HepG2 (cell line): ENCODE measurements around the gene ZNF211. TPM values are rescaled to one million over a fixed set of nuclear protein-coding genes. Genes with fewer than 3 reads are reported as not detected.

ENCODE experiments used
- ARID4A ChIP-seq: sonication (generic); formaldehyde crosslinking; IDR thresholded peaks from 2 replicates; pipeline ENCODE4 v1.5.0; 2020; ENCODE audit warnings: mild to moderate bottlenecking, missing genetic modification reagents, borderline replicate concordance
- ATF7 ChIP-seq, 2 experiments: fragments of 450-650 bp in 1 of 2; sonication (generic) in 1 of 2; formaldehyde crosslinking in 1 of 2; IDR thresholded peaks; 2 replicates each; pipeline versions ENCODE4 v1.4.0 to v1.6.1; 2016 to 2020; ENCODE audit warnings: antibody characterized with exemption in 1 of 2, mild to moderate bottlenecking in 1 of 2, missing genetic modification reagents in 1 of 2
- IKZF1 ChIP-seq: fragments of 450-650 bp; IDR thresholded peaks from 2 replicates; pipeline ENCODE4 v1.7.1; 2016
- KDM1A ChIP-seq: IDR thresholded peaks from 2 replicates; pipeline ENCODE4 v1.6.1; 2016; ENCODE audit warnings: missing compliant biosample characterization
- KLF16 ChIP-seq, 2 experiments: sonication (generic) in 1 of 2; formaldehyde crosslinking in 1 of 2; IDR thresholded peaks; 2 replicates each; pipeline versions ENCODE4 v1.6.1 to v1.8.0; 2016 to 2023; ENCODE audit warnings: missing genetic modification reagents in 2 of 2, missing compliant biosample characterization in 1 of 2
- MXI1 ChIP-seq: IDR thresholded peaks from 3 replicates; pipeline ENCODE4 v1.6.1; 2012; ENCODE audit warnings: low read depth, low read length, inconsistent platforms, borderline replicate concordance
- PCBP1 ChIP-seq: fragments of 200-400 bp; formaldehyde crosslinking; IDR thresholded peaks from 2 replicates; pipeline ENCODE4 v1.6.1; 2017; ENCODE audit warnings: mild to moderate bottlenecking, low read depth, low read length, borderline replicate concordance
- PLSCR1 ChIP-seq: sonication (generic); formaldehyde crosslinking; IDR thresholded peaks from 2 replicates; pipeline ENCODE4 v1.5.0; 2020; ENCODE audit warnings: missing genetic modification reagents, mild to moderate bottlenecking, borderline replicate concordance
- REPIN1 ChIP-seq: sonication (generic); formaldehyde crosslinking; IDR thresholded peaks from 2 replicates; pipeline ENCODE4 v1.8.0; 2022; ENCODE audit warnings: missing genetic modification reagents, low read depth, mild to moderate bottlenecking, borderline replicate concordance
- RFXAP ChIP-seq: sonication (generic); formaldehyde crosslinking; IDR thresholded peaks from 2 replicates; pipeline ENCODE4 v1.4.0; 2020; ENCODE audit warnings: missing genetic modification reagents, borderline replicate concordance
- RNF219 ChIP-seq: sonication (generic); formaldehyde crosslinking; IDR thresholded peaks from 2 replicates; pipeline ENCODE4 v1.5.0; 2020; ENCODE audit warnings: mild to moderate bottlenecking, missing genetic modification reagents
- TFAP4 ChIP-seq: sonication (generic); IDR thresholded peaks from 2 replicates; pipeline ENCODE4 v1.6.1; 2016; ENCODE audit warnings: low read depth, borderline replicate concordance
- ZBTB14 ChIP-seq: sonication (generic); formaldehyde crosslinking; IDR thresholded peaks from 2 replicates; pipeline ENCODE4 v1.4.0; 2020; ENCODE audit warnings: missing genetic modification reagents
- ZNF136 ChIP-seq: sonication (generic); formaldehyde crosslinking; IDR thresholded peaks from 2 replicates; pipeline ENCODE4 v1.8.1; 2022; ENCODE audit warnings: low read depth, mild to moderate bottlenecking, moderate library complexity, missing genetic modification reagents
- ZNF264 ChIP-seq: sonication (generic); formaldehyde crosslinking; IDR thresholded peaks from 2 replicates; pipeline ENCODE4 v1.4.0; 2020; ENCODE audit warnings: missing genetic modification reagents
- ZNF530 ChIP-seq: sonication (generic); formaldehyde crosslinking; IDR thresholded peaks from 2 replicates; pipeline ENCODE4 v1.5.0; 2020; ENCODE audit warnings: low read depth, mild to moderate bottlenecking, missing genetic modification reagents
- ZNF768 ChIP-seq: sonication (generic); formaldehyde crosslinking; IDR thresholded peaks from 2 replicates; pipeline ENCODE4 v1.4.0; 2020; ENCODE audit warnings: missing genetic modification reagents
- ZNF878 ChIP-seq: sonication (generic); formaldehyde crosslinking; IDR thresholded peaks from 2 replicates; pipeline ENCODE4 v1.8.1; 2023; ENCODE audit warnings: mild to moderate bottlenecking, missing genetic modification reagents, moderate library complexity
- ZSCAN30 ChIP-seq: sonication (generic); formaldehyde crosslinking; IDR thresholded peaks from 2 replicates; pipeline ENCODE4 v1.5.0; 2020; ENCODE audit warnings: mild to moderate bottlenecking, missing genetic modification reagents
- polyA plus RNA-seq, 8 experiments: library from polyadenylated mRNA; depleted of rRNA in 3 of 8; stranded (reverse) in 7 of 8; unstranded in 1 of 8; fragments of >200 nt; fragmentation: Illumina TruSeq in 4 of 8; extraction: Trizol in 4 of 8; gene quantifications; 2 replicates each; pipeline versions ENCODE4 v1.2.1 to v1.2.3, GENCODE V29; 2011 to 2016; ENCODE audit warnings: low read depth in 4 of 8, missing spikeins in 1 of 8, mixed read lengths in 1 of 8; ENCODE audit not compliant: insufficient read depth in 1 of 8
- total RNA-seq, 5 experiments: library from RNA; depleted of rRNA; stranded (reverse); fragments of >200 nt; fragmentation: Illumina TruSeq; extraction: Trizol; gene quantifications; 2 replicates each; pipeline ENCODE4 v1.2.3, GENCODE V29; 2016; ENCODE audit warnings: low read depth in 1 of 5

Gene ZNF211
- total and polyA plus RNA-seq, 2 of the 13 experiments (the other 11 are each of a cell fraction or from before 2014, with no cell fraction given): 9.9 to 11.2 TPM

GRCh38 chr19:57632987-57633831 lies at the start of gene ZNF211 (continued):
- TF ChIP-seq ARID4A (CRISPR knock-in tag): peak; percentile 83
- no peak for TF ChIP-seq PLSCR1 (CRISPR knock-in tag)
- TF ChIP-seq ZNF136 (CRISPR knock-in tag): no peak
- TF ChIP-seq KDM1A (CRISPR knock-in tag): no peak
- TF ChIP-seq PCBP1: 0 out of 2 replicates have a peak, but pooled peaks have one; percentile 41
- TF ChIP-seq ZNF264 (CRISPR knock-in tag): no peak
- no peak for TF ChIP-seq ZSCAN30 (CRISPR knock-in tag)
- 0 out of 2 replicates have a peak, but pooled peaks have one; percentile 14 for TF ChIP-seq ZNF768 (CRISPR knock-in tag)
- TF ChIP-seq ATF7 (IDR thresholded peaks at IDR 0.05): no peak
- no peak for TF ChIP-seq ATF7 (CRISPR knock-in tag; IDR thresholded peaks at IDR 0.05)
- TF ChIP-seq REPIN1: peak; percentile 28; the same call in 1 of the 2 replicates
- TF ChIP-seq ZBTB14: no peak
- no peak for TF ChIP-seq ZNF878
- no peak for TF ChIP-seq RFXAP (CRISPR knock-in tag)
- TF ChIP-seq KLF16 (CRISPR knock-in tag; IDR thresholded peaks at IDR 0.05): peak in 1 of 2 experiments; percentile 87; a peak in 2 of 4 replicates
- no peak for TF ChIP-seq IKZF1
- TF ChIP-seq RNF219 (CRISPR knock-in tag): no peak
- TF ChIP-seq ZNF530: no peak
- TF ChIP-seq TFAP4: peak; percentile 73; the same call in 1 of the 2 replicates
- peak; percentile 34; the same call in 1 of the 3 replicates for TF ChIP-seq MXI1
